GM18526 (cell line): ENCODE data around the gene CAPN8.

Experiments used
- POLR2A ChIP-seq: IDR thresholded peaks from 3 replicates; pipeline ENCODE4 v1.6.1; 2011; ENCODE audit not compliant: insufficient read length; ENCODE audit errors: extremely low read depth

CAPN8 gene

GRCh38 chr1:223707256-223708000, 41.9 kb upstream of the CAPN8 start:
- no peak for TF ChIP-seq POLR2A

- no peak for TF ChIP-seq POLR2A
Observed at GRCh38 chr1:223706077-223706973, 40.8 kb upstream of the CAPN8 start.

- TF ChIP-seq POLR2A, result no peak
Observed at GRCh38 chr1:223704921-223705878, 39.7 kb upstream of the CAPN8 start.

GRCh38 chr1:223703668-223704013, 38.1 kb upstream of the CAPN8 start:
- no peak for TF ChIP-seq POLR2A

- no peak for TF ChIP-seq POLR2A
Observed at GRCh38 chr1:223702735-223703667, 37.5 kb upstream of the CAPN8 start.

- TF ChIP-seq POLR2A, result no peak
Observed at GRCh38 chr1:223700942-223701637, 35.6 kb upstream of the CAPN8 start.

GRCh38 chr1:223700388-223700918, 35.0 kb upstream of the CAPN8 start:
- no peak for TF ChIP-seq POLR2A

- TF ChIP-seq POLR2A, result no peak
Observed at GRCh38 chr1:223695941-223696340, 30.4 kb upstream of the CAPN8 start.

GRCh38 chr1:223695014-223695548, 29.6 kb upstream of the CAPN8 start:
- TF ChIP-seq POLR2A, result no peak

- no peak for TF ChIP-seq POLR2A
Observed at GRCh38 chr1:223691121-223691520, 25.6 kb upstream of the CAPN8 start.

GRCh38 chr1:223684488-223684792, 18.9 kb upstream of the CAPN8 start:
- no peak for TF ChIP-seq POLR2A

- TF ChIP-seq POLR2A, result no peak
Observed at GRCh38 chr1:223683586-223684487, 18.3 kb upstream of the CAPN8 start.
